A549 (cell line): Measurements from ENCODE around the gene PDCD4.

ENCODE experiments used
- CBX2 ChIP-seq: fragments of 200-600 bp; sonication (generic); IDR thresholded peaks from 2 replicates; pipeline ENCODE4 v1.6.1; 2016; ENCODE audit warnings: low read depth, mild to moderate bottlenecking, borderline replicate concordance
- MAX ChIP-seq: IDR thresholded peaks from 2 replicates; pipeline ENCODE4 v1.6.1; 2012
- POLR2A ChIP-seq: IDR thresholded peaks from 2 replicates; pipeline ENCODE4 v1.6.1; 2012; ENCODE audit warnings: mild to moderate bottlenecking, low read length
- SMC3 ChIP-seq: fragments of >200 bp; sonication (Bioruptor Twin); formaldehyde crosslinking; IDR thresholded peaks from 3 replicates; pipeline ENCODE4 v1.6.1; 2018; ENCODE audit warnings: inconsistent platforms
- TF ChIP-seq, protein P1 (sequence below): fragments of >200 bp; sonication (Bioruptor Twin); formaldehyde crosslinking; IDR thresholded peaks from 3 replicates; pipeline ENCODE4 v1.5.1; 2016

GRCh38 chr10:110851020-110851612, 20.6 kb upstream of the PDCD4 start:
- TF ChIP-seq, protein P1, sequence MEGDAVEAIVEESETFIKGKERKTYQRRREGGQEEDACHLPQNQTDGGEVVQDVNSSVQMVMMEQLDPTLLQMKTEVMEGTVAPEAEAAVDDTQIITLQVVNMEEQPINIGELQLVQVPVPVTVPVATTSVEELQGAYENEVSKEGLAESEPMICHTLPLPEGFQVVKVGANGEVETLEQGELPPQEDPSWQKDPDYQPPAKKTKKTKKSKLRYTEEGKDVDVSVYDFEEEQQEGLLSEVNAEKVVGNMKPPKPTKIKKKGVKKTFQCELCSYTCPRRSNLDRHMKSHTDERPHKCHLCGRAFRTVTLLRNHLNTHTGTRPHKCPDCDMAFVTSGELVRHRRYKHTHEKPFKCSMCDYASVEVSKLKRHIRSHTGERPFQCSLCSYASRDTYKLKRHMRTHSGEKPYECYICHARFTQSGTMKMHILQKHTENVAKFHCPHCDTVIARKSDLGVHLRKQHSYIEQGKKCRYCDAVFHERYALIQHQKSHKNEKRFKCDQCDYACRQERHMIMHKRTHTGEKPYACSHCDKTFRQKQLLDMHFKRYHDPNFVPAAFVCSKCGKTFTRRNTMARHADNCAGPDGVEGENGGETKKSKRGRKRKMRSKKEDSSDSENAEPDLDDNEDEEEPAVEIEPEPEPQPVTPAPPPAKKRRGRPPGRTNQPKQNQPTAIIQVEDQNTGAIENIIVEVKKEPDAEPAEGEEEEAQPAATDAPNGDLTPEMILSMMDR, result no peak
- no peak for TF ChIP-seq POLR2A
- TF ChIP-seq SMC3, result no peak
- TF ChIP-seq CBX2, result no peak
- no peak for TF ChIP-seq MAX
